Neural progenitor cell (in vitro differentiated cells): ENCODE measurements around the gene KIT. TPM values are rescaled to one million over a fixed set of nuclear protein-coding genes. Genes with fewer than 3 reads are reported as not detected.

ENCODE experiments used
- DNase-seq: peaks from one replicate; pipeline ENCODE4 v3.0.0-alpha.2; 2016; ENCODE audit warnings: low spot score
- H2AFZ ChIP-seq: fragments of 200-600 bp; sonication (generic); replicated peaks from 2 replicates; pipeline ENCODE4 v1.6.1; 2016; ENCODE audit warnings: antibody characterized with exemption
- H3F3A ChIP-seq: fragments of 200-600 bp; sonication (generic); 2 replicates; pipeline ENCODE4 v1.6.1; 2016; ENCODE audit warnings: antibody characterized with exemption, low read depth
- H3K27ac ChIP-seq: fragments of 200-600 bp; sonication (generic); 2 replicates; pipeline ENCODE4 v1.5.1; 2016; ENCODE audit warnings: mild to moderate bottlenecking
- H3K27me3 ChIP-seq: fragments of 200-600 bp; sonication (generic); 2 replicates; pipeline ENCODE4 v1.6.1; 2016; ENCODE audit warnings: mild to moderate bottlenecking, moderate library complexity
- H3K36me3 ChIP-seq: fragments of 200-600 bp; sonication (generic); 2 replicates; pipeline ENCODE4 v1.5.1; 2016
- H3K4me1 ChIP-seq: fragments of 200-600 bp; sonication (generic); 2 replicates; pipeline ENCODE4 v1.6.1; 2016; ENCODE audit warnings: mixed run types
- H3K4me2 ChIP-seq: fragments of 200-600 bp; sonication (generic); 2 replicates; pipeline ENCODE4 v1.6.1; 2016
- H3K4me3 ChIP-seq: fragments of 200-600 bp; sonication (generic); 2 replicates; pipeline ENCODE4 v1.5.1; 2016
- H3K79me2 ChIP-seq: fragments of 200-600 bp; sonication (generic); 2 replicates; pipeline ENCODE4 v1.6.1; 2016; ENCODE audit warnings: low read depth
- H3K9ac ChIP-seq: fragments of 200-600 bp; sonication (generic); 2 replicates; pipeline ENCODE4 v1.6.1; 2016
- H3K9me3 ChIP-seq: fragments of 200-600 bp; sonication (generic); 2 replicates; pipeline ENCODE4 v1.5.1; 2016; ENCODE audit warnings: low read depth
- H4K20me1 ChIP-seq: fragments of 200-600 bp; sonication (generic); 2 replicates; pipeline ENCODE4 v1.6.1; 2016; ENCODE audit warnings: low read depth
- H3K27ac Mint-ChIP-seq: 3 replicates; pipeline ENCODE4 v1.8.0; 2021; ENCODE audit warnings: mixed read lengths
- H3K27me3 Mint-ChIP-seq: 2 replicates; pipeline ENCODE4 v1.8.0; 2022; ENCODE audit warnings: low read depth, mild to moderate bottlenecking, inconsistent platforms, moderate library complexity, mixed read lengths; ENCODE audit not compliant: insufficient read depth
- H3K36me3 Mint-ChIP-seq: 3 replicates; pipeline ENCODE4 v1.8.0; 2021; ENCODE audit warnings: mixed read lengths
- H3K4me1 Mint-ChIP-seq: 3 replicates; pipeline ENCODE4 v1.8.0; 2021; ENCODE audit warnings: mixed read lengths
- H3K4me3 Mint-ChIP-seq: 3 replicates; pipeline ENCODE4 v1.8.0; 2021; ENCODE audit warnings: mild to moderate bottlenecking, moderate library complexity, mixed read lengths
- H3K9me3 Mint-ChIP-seq: 3 replicates; pipeline ENCODE4 v1.8.0; 2020; ENCODE audit warnings: mixed read lengths
- CTCF ChIP-seq: fragments of 200-600 bp; sonication (generic); IDR thresholded peaks from 2 replicates; pipeline ENCODE4 v1.5.1; 2017; ENCODE audit warnings: antibody characterized with exemption, mild to moderate bottlenecking
- EZH2 ChIP-seq: fragments of 200-600 bp; sonication (generic); IDR thresholded peaks from 2 replicates; pipeline ENCODE4 v1.6.1; 2017; ENCODE audit warnings: antibody characterized with exemption, mild to moderate bottlenecking, moderate library complexity
- EZH2phosphoT487 ChIP-seq: fragments of 200-600 bp; sonication (generic); IDR thresholded peaks from 2 replicates; pipeline ENCODE4 v1.6.1; 2017; ENCODE audit warnings: antibody characterized with exemption
- total RNA-seq: library from RNA; depleted of rRNA; stranded (reverse); fragments of >200 nt; gene quantifications from 2 replicates; pipeline ENCODE4 v1.2.3, GENCODE V29; 2015; ENCODE audit warnings: low replicate concordance

KIT gene
- total RNA-seq: 4.2 and 4.6 TPM in 2 replicates

GRCh38 chr4:54657551-54658251, at the start of gene KIT:
TSS of gene KIT (plus strand) at chr4:54657957. CDS start at chr4:54658015, 58 bp downstream.
- Histone ChIP-seq H3K27me3 (peaks cover 91% of the 10 kb centered on the region), H3F3A (peaks cover 29% of the 10 kb centered on the region), H3K9ac (no peak within 1 kb of the TSS), H3K4me1 (peaks cover 16% of the 10 kb centered on the region), H3K4me3 (peak within 1 kb of the TSS; percentile 64), H3K79me2 (no peaks in the 10 kb centered on the region), H2AFZ (peak within 1 kb of the TSS; percentile 91), H4K20me1 (peaks cover 5% of the 10 kb centered on the region), H3K9me3 (no peaks in the 10 kb centered on the region), H3K27ac (no peak within 1 kb of the TSS), H3K4me2 (peak within 1 kb of the TSS; percentile 90), H3K36me3 (no peaks in the 10 kb centered on the region)
- TF ChIP-seq CTCF (no peak), EZH2 (peak; percentile 85), EZH2phosphoT487 (peak; percentile 35)
- Mint-ChIP-seq H3K4me1 (peaks cover 39% of the 10 kb centered on the region), H3K36me3 (peaks cover 5% of the 10 kb centered on the region), H3K9me3 (no peaks in the 10 kb centered on the region), H3K4me3 (peak within 1 kb of the TSS; percentile 94), H3K27me3 (peaks cover 29% of the 10 kb centered on the region), H3K27ac (no peak within 1 kb of the TSS)
- DNase-seq: peak; percentile 90

- Histone ChIP-seq H3K27me3 (no peaks in the 10 kb centered on the region), H3K4me1 (no peaks in the 10 kb centered on the region), H3K79me2 (no peaks in the 10 kb centered on the region), H3F3A (no peaks in the 10 kb centered on the region), H3K9ac (no peak overlapping the region), H4K20me1 (no peaks in the 10 kb centered on the region), H3K36me3 (no peaks in the 10 kb centered on the region), H3K9me3 (no peaks in the 10 kb centered on the region), H3K4me3 (no peak overlapping the region), H3K4me2 (no peak overlapping the region), H3K27ac (no peak overlapping the region), H2AFZ (no peak overlapping the region)
- no peak for DNase-seq
- Mint-ChIP-seq H3K9me3 (no peaks in the 10 kb centered on the region), H3K27me3 (peaks cover 12% of the 10 kb centered on the region), H3K4me1 (no peaks in the 10 kb centered on the region), H3K27ac (no peak overlapping the region), H3K4me3 (no peak overlapping the region), H3K36me3 (no peaks in the 10 kb centered on the region)
- TF ChIP-seq EZH2 (no peak), CTCF (no peak), EZH2phosphoT487 (no peak)
These were observed 48.4 kb upstream of the KIT start for GRCh38 chr4:54609310-54609709.

- no peaks in the 10 kb centered on the region for H3K9me3 ChIP-seq
- no peaks in the 10 kb centered on the region for H4K20me1 ChIP-seq
- H3K4me1 ChIP-seq: no peaks in the 10 kb centered on the region
- Mint-ChIP-seq H3K4me1 (no peaks in the 10 kb centered on the region), H3K9me3 (no peaks in the 10 kb centered on the region), H3K4me3 (no peak overlapping the region), H3K27me3 (peaks cover 12% of the 10 kb centered on the region), H3K36me3 (no peaks in the 10 kb centered on the region), H3K27ac (no peak overlapping the region)
- H3K9ac ChIP-seq: no peak overlapping the region
- H3K4me3 ChIP-seq: no peak overlapping the region
- no peak overlapping the region for H2AFZ ChIP-seq
- no peak for DNase-seq
- no peaks in the 10 kb centered on the region for H3K79me2 ChIP-seq
- H3K27me3 ChIP-seq: no peaks in the 10 kb centered on the region
- H3K27ac ChIP-seq: no peak overlapping the region
- no peak for TF ChIP-seq EZH2phosphoT487
- no peak for TF ChIP-seq CTCF
- H3F3A ChIP-seq: no peaks in the 10 kb centered on the region
- H3K4me2 ChIP-seq: no peak overlapping the region
- no peaks in the 10 kb centered on the region for H3K36me3 ChIP-seq
These were observed 43.6 kb upstream of the KIT start for GRCh38 chr4:54614149-54614548.
